ENCODE measurements around the gene CAMK4. TPM values are rescaled to one million over a fixed set of nuclear protein-coding genes. Genes with fewer than 3 reads are reported as not detected.
A peak's percentile ranks its signal among the peaks of the same experiment; 100 is the strongest.

The CAMK4 gene
- total and polyA plus RNA-seq, 2 donors (not counting 3 experiments of a cell fraction or from before 2014, with no cell fraction given): 2.2 to 5.4 TPM

GRCh38 chr5:111401906-111402305 is 177.7 kb downstream of the CAMK4 start:
- Histone ChIP-seq H3K9me1 (replicated peaks; ENCODE audit: control insufficient read depth, extremely low read depth, insufficient read depth, low read length) (no peaks in the 10 kb centered on the region), H3K27me3 (ENCODE audit: control insufficient read depth in 2 of 2, insufficient read depth in 2 of 2, low read length in 2 of 2) (no peaks in the 10 kb centered on the region), H2AFZ (ENCODE audit: low read depth, low read length) (no peak overlapping the region), H3K27ac (ENCODE audit: insufficient read depth, low read depth, low read length) (no peak overlapping the region), H3K4me1 (ENCODE audit: control insufficient read depth, extremely low read depth, insufficient read depth, low read length) (peaks cover 7% of the 10 kb centered on the region), H3K4me2 (ENCODE audit: insufficient read depth, low read length) (no peak overlapping the region), H3K4me3 (replicated peaks in 1 of 3; ENCODE audit: insufficient read depth in 1 of 3, low read depth in 1 of 3, low read length in 3 of 3) (no peak overlapping the region), H4K20me1 (replicated peaks; ENCODE audit: control insufficient read depth, extremely low read depth, insufficient read depth, low read length) (no peaks in the 10 kb centered on the region), H3K79me2 (ENCODE audit: control insufficient read depth, insufficient read depth, low read length) (no peaks in the 10 kb centered on the region), H3K9ac (replicated peaks; ENCODE audit: extremely low read depth, insufficient read depth, low read length) (no peak overlapping the region), H3K9me3 (replicated peaks; ENCODE audit: control insufficient read depth, insufficient read depth, low read length) (no peaks in the 10 kb centered on the region), H3K36me3 (ENCODE audit: control insufficient read depth in 2 of 2, extremely low read depth in 1 of 2, insufficient read depth in 2 of 2, low read length in 2 of 2) (no peaks in the 10 kb centered on the region)
- TF ChIP-seq GATA2 (IDR thresholded peaks at IDR 0.05; ENCODE audit: insufficient read depth, insufficient read length, low read depth, low read length) (no peak), EZH2 (IDR thresholded peaks at IDR 0.05; ENCODE audit: borderline replicate concordance, low read depth, low read length, severe bottlenecking) (no peak), JUN (IDR thresholded peaks at IDR 0.05; ENCODE audit: borderline replicate concordance, insufficient read depth, insufficient read length, low read depth) (no peak), MAX (IDR thresholded peaks at IDR 0.05; ENCODE audit: insufficient read depth, insufficient read length) (no peak)
- ChIA-PET CTCF (no interaction called here), POLR2A (no interaction called here)
- no peak for FAIRE-seq
- intact Hi-C loops (cut with micrococcal nuclease) (no loop called here), dilution Hi-C loops (cut with MboI; ENCODE audit: extremely low pct_ligation_motif_present, low sequenced_read_pairs) (no loop called here)
- no peak for DNase-seq (ENCODE audit: low read depth, low spot score)
- no TSS peak for BruUV-seq (replicated peaks)

DNA sequence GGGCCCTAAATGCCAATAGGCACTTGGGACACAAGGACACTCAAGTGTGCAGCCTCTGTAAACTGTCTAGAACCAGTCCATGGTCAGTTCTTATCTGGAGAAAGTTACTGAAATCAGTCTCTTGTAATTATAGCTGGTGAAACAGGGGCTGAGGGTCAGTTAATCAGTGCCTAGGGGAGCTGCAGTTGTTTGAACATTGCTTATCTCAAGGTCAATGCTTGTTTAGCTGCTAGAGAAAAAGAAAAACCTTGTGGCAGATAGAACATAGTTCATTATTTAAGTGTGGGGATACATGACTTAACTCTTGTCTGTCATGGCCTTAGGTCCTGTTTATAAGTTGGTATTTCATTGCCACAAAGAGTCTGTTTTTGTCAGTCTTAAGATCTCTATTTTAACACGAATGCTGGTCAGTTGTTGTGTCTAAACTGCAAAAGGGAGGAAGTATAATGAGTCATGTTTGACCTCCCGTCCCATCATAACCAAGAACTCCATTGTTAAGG is 180.1 kb downstream of the CAMK4 start:
- BruUV-seq (replicated peaks): no TSS peak
- H3K4me1 ChIP-seq (ENCODE audit: control insufficient read depth, extremely low read depth, insufficient read depth, low read length): peaks cover 7% of the 10 kb centered on the region
- intact Hi-C loops (cut with micrococcal nuclease): no loop called here
- H3K4me3 ChIP-seq (replicated peaks in 1 of 3; ENCODE audit: insufficient read depth in 1 of 3, low read depth in 1 of 3, low read length in 3 of 3): no peak overlapping the region
- no peak overlapping the region for H2AFZ ChIP-seq (ENCODE audit: low read depth, low read length)
- no peaks in the 10 kb centered on the region for H3K79me2 ChIP-seq (ENCODE audit: control insufficient read depth, insufficient read depth, low read length)
- H3K9me3 ChIP-seq (replicated peaks; ENCODE audit: control insufficient read depth, insufficient read depth, low read length): no peaks in the 10 kb centered on the region
- peak; percentile 54 for DNase-seq (ENCODE audit: low read depth, low spot score)
- dilution Hi-C loops (cut with MboI; ENCODE audit: extremely low pct_ligation_motif_present, low sequenced_read_pairs): no loop called here
- no peak overlapping the region for H3K27ac ChIP-seq (ENCODE audit: insufficient read depth, low read depth, low read length)
- H3K9ac ChIP-seq (replicated peaks; ENCODE audit: extremely low read depth, insufficient read depth, low read length): no peak overlapping the region
- peak overlapping the region; percentile 24 for H3K4me2 ChIP-seq (ENCODE audit: insufficient read depth, low read length)
- CTCF ChIA-PET: no interaction called here
- no peaks in the 10 kb centered on the region for H3K36me3 ChIP-seq (ENCODE audit: control insufficient read depth in 2 of 2, extremely low read depth in 1 of 2, insufficient read depth in 2 of 2, low read length in 2 of 2)
- no peaks in the 10 kb centered on the region for H3K27me3 ChIP-seq (ENCODE audit: control insufficient read depth in 2 of 2, insufficient read depth in 2 of 2, low read length in 2 of 2)
- no peak for TF ChIP-seq POLR2A (IDR thresholded peaks at IDR 0.05; ENCODE audit: low read depth, low read length)
- no peak for TF ChIP-seq MYC (IDR thresholded peaks at IDR 0.05; ENCODE audit: low read depth, low read length)
- TF ChIP-seq EZH2 (IDR thresholded peaks at IDR 0.05; ENCODE audit: borderline replicate concordance, low read depth, low read length, severe bottlenecking): no peak
- TF ChIP-seq FOS (IDR thresholded peaks at IDR 0.05; ENCODE audit: borderline replicate concordance, insufficient read depth, low read length): peak; percentile 54
- TF ChIP-seq MAX (IDR thresholded peaks at IDR 0.05; ENCODE audit: insufficient read depth, insufficient read length): no peak
- TF ChIP-seq GATA2 (IDR thresholded peaks at IDR 0.05; ENCODE audit: insufficient read depth, insufficient read length, low read depth, low read length): peak; percentile 17
- TF ChIP-seq, protein P1, sequence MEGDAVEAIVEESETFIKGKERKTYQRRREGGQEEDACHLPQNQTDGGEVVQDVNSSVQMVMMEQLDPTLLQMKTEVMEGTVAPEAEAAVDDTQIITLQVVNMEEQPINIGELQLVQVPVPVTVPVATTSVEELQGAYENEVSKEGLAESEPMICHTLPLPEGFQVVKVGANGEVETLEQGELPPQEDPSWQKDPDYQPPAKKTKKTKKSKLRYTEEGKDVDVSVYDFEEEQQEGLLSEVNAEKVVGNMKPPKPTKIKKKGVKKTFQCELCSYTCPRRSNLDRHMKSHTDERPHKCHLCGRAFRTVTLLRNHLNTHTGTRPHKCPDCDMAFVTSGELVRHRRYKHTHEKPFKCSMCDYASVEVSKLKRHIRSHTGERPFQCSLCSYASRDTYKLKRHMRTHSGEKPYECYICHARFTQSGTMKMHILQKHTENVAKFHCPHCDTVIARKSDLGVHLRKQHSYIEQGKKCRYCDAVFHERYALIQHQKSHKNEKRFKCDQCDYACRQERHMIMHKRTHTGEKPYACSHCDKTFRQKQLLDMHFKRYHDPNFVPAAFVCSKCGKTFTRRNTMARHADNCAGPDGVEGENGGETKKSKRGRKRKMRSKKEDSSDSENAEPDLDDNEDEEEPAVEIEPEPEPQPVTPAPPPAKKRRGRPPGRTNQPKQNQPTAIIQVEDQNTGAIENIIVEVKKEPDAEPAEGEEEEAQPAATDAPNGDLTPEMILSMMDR (IDR thresholded peaks at IDR 0.05; ENCODE audit: extremely low read depth in 1 of 2, insufficient read depth in 1 of 2, low read depth in 1 of 2, low read length in 2 of 2): no peak
- no peak for TF ChIP-seq JUN (IDR thresholded peaks at IDR 0.05; ENCODE audit: borderline replicate concordance, insufficient read depth, insufficient read length, low read depth)
- H3K9me1 ChIP-seq (replicated peaks; ENCODE audit: control insufficient read depth, extremely low read depth, insufficient read depth, low read length): no peaks in the 10 kb centered on the region
- POLR2A ChIA-PET: no interaction called here
- peak; percentile 67 for FAIRE-seq
- no peaks in the 10 kb centered on the region for H4K20me1 ChIP-seq (replicated peaks; ENCODE audit: control insufficient read depth, extremely low read depth, insufficient read depth, low read length)
